ENCODE results near the gene MDH1B.

Gene MDH1B

DNA sequence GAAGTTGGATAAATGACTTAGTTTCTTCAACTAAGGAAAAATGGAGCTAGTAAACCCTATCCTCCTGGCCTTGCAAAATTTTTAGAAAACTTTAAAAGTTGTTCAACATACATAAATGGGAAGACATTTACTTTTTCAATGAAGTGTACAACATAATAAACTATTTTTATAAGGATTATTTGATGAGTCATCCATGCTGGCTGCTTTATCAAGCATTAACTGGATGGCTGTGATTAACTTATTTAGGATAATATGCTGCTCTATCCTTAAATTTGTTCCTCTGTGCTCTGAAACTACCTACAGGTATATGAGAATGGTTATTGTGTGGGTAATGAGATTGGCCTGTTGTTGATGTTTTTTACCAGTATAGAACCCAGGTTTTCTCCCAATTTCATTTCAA lies 68.2 kb downstream of the MDH1B start:
- Histone ChIP-seq H3K4me3 (ENCODE audit: insufficient read depth, low read length, poor library complexity, severe bottlenecking) (no peak overlapping the region), H3K27ac (ENCODE audit: low read depth, low read length) (no peak overlapping the region), H3F3A (ENCODE audit: insufficient read depth) (no peaks in the 10 kb centered on the region), H3K9ac (ENCODE audit: low read length) (no peak overlapping the region), H3K9me3 (ENCODE audit: insufficient read depth, low read length) (no peaks in the 10 kb centered on the region), H3K9me2 (replicated peaks; ENCODE audit: insufficient read depth, low read length) (no peaks in the 10 kb centered on the region), H3K36me3 (ENCODE audit: low read length) (no peaks in the 10 kb centered on the region), H3K79me2 (ENCODE audit: insufficient read depth, low read length) (no peaks in the 10 kb centered on the region), H4K20me1 (ENCODE audit: low read depth, low read length) (no peaks in the 10 kb centered on the region), H3K4me2 (ENCODE audit: low read depth, low read length, poor library complexity, severe bottlenecking) (no peak overlapping the region), H2AFZ (ENCODE audit: low read depth, low read length, severe bottlenecking) (no peak overlapping the region), H3K27me3 (ENCODE audit: low read length) (no peaks in the 10 kb centered on the region)
- TF ChIP-seq EZH2phosphoT487 (conservative IDR thresholded peaks at IDR 0.05; ENCODE audit: low read length) (no peak), CTCF (IDR thresholded peaks at IDR 0.05; ENCODE audit: insufficient read depth, low read length, poor library complexity, severe bottlenecking) (no peak)

- H3K4me2 ChIP-seq (ENCODE audit: low read depth, low read length, poor library complexity, severe bottlenecking): no peak overlapping the region
- no peaks in the 10 kb centered on the region for H3K36me3 ChIP-seq (ENCODE audit: low read length)
- no peaks in the 10 kb centered on the region for H3K27me3 ChIP-seq (ENCODE audit: low read length)
- no peaks in the 10 kb centered on the region for H3K79me2 ChIP-seq (ENCODE audit: insufficient read depth, low read length)
- no peak overlapping the region for H3K4me3 ChIP-seq (ENCODE audit: insufficient read depth, low read length, poor library complexity, severe bottlenecking)
- H4K20me1 ChIP-seq (ENCODE audit: low read depth, low read length): no peaks in the 10 kb centered on the region
- TF ChIP-seq EZH2phosphoT487 (conservative IDR thresholded peaks at IDR 0.05; ENCODE audit: low read length): no peak
- peak; percentile 53 for TF ChIP-seq CTCF (IDR thresholded peaks at IDR 0.05; ENCODE audit: insufficient read depth, low read length, poor library complexity, severe bottlenecking)
- no peaks in the 10 kb centered on the region for H3K9me3 ChIP-seq (ENCODE audit: insufficient read depth, low read length)
- no peak overlapping the region for H2AFZ ChIP-seq (ENCODE audit: low read depth, low read length, severe bottlenecking)
- no peak overlapping the region for H3K9ac ChIP-seq (ENCODE audit: low read length)
- H3K9me2 ChIP-seq (replicated peaks; ENCODE audit: insufficient read depth, low read length): no peaks in the 10 kb centered on the region
- no peak overlapping the region for H3K27ac ChIP-seq (ENCODE audit: low read depth, low read length)
- no peaks in the 10 kb centered on the region for H3F3A ChIP-seq (ENCODE audit: insufficient read depth)
Measured at GRCh38 chr2:206693399-206694137, 71.6 kb downstream of the MDH1B start.

GRCh38 chr2:206692971-206693370 lies 72.2 kb downstream of the MDH1B start:
- TF ChIP-seq CTCF (IDR thresholded peaks at IDR 0.05; ENCODE audit: insufficient read depth, low read length, poor library complexity, severe bottlenecking) (no peak), EZH2phosphoT487 (conservative IDR thresholded peaks at IDR 0.05; ENCODE audit: low read length) (no peak)

More at GRCh38 chr2:206692971-206693370, 72.2 kb downstream of the MDH1B start:
- Histone ChIP-seq H4K20me1 (ENCODE audit: low read depth, low read length) (no peaks in the 10 kb centered on the region), H3K36me3 (ENCODE audit: low read length) (no peaks in the 10 kb centered on the region), H3K9me3 (ENCODE audit: insufficient read depth, low read length) (no peaks in the 10 kb centered on the region), H2AFZ (ENCODE audit: low read depth, low read length, severe bottlenecking) (no peak overlapping the region), H3K27me3 (ENCODE audit: low read length) (no peaks in the 10 kb centered on the region), H3K4me2 (ENCODE audit: low read depth, low read length, poor library complexity, severe bottlenecking) (no peak overlapping the region), H3K9me2 (replicated peaks; ENCODE audit: insufficient read depth, low read length) (no peaks in the 10 kb centered on the region), H3F3A (ENCODE audit: insufficient read depth) (no peaks in the 10 kb centered on the region), H3K9ac (ENCODE audit: low read length) (no peak overlapping the region), H3K79me2 (ENCODE audit: insufficient read depth, low read length) (no peaks in the 10 kb centered on the region), H3K4me3 (ENCODE audit: insufficient read depth, low read length, poor library complexity, severe bottlenecking) (no peak overlapping the region), H3K27ac (ENCODE audit: low read depth, low read length) (no peak overlapping the region)

Data from SU-DHL-6 (cell line).